Femur (tissue), 1 donor: ENCODE measurements around the gene TMEM164.

Experiments used
- DNase-seq: peaks from one replicate; pipeline ENCODE4 v3.0.0-alpha.2; 2017

Gene TMEM164

GRCh38 chrX:110215411-110215810 lies 212.5 kb downstream of the TMEM164 start:
- DNase-seq, result no peak

DNA sequence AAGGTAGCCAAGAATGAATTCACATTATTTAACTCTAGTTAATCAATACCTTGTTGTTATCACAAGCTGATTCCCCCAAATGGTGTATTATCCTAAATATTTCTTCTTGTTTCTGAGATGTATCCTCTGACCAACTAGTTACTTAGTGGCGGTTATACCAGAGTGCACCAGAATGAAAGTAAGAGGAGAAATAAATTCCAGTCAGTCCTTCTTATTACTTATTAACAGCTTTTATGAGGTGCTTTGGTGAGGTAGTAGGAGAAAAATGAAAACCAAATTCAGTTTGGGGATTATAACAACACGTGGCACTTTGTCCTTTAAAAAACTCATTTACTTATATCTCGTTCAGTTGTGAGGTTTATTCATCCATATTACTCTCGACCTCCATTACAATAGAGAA lies 213.1 kb downstream of the TMEM164 start:
- no peak for DNase-seq

DNA sequence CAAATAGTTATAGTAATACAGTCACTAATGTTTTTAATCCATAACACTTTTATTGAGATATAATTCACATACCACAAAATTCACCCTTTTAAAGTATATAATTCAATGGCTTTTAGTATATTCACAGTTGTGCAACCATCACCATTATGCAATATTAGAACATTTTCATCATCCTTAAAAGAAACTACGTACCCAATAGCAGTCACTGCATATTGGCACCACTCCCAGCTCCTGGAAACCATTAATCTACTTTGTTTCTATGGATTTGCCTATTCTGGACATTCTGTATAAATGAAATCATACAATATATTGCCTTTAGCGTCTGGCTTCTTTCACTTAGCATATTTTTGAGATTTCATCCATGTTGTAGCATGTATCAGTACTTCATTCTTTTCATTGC lies 215.7 kb downstream of the TMEM164 start:
- no peak for DNase-seq

GRCh38 chrX:110219920-110220319 lies 217.0 kb downstream of the TMEM164 start:
- no peak for DNase-seq

DNA sequence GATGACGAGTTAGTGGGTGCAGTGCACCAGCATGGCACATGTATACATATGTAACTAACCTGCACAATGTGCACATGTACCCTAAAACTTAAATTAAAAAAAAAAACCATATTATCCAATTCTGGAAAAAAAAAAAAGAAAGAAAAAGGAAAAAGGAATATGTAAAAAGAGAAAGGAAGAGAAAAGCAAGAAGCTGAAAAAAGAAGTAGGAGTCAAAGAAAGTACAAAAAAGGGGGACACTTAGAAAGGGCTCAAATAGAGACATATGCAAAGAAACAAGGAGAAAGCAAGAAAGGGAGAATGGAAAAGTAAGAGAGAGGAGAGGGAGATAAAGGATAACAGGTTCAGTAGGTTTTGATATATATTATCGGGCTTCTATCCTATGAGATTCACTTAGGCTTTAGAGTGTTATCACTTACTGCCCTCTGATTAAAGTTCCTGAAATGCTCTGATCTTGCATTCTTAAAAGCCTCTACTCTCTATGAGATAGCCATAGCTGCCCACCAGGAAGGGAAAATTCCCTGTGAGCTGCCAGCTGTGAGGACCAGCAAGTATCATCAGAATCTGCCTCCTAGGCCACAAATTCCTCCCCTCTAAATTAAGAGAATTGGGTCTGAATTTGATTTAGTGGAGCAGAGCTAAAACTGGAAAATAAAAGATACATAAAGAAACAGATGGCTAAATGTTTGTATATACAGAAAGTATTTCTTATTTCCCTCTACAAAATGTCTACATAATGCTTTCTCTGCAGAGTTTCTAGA lies 219.8 kb downstream of the TMEM164 start:
- DNase-seq, result no peak

- DNase-seq, result no peak
These were observed 222.2 kb downstream of the TMEM164 start for GRCh38 chrX:110224926-110225617.

- no peak for DNase-seq
These were observed 224.0 kb downstream of the TMEM164 start for GRCh38 chrX:110226931-110227330.
